Ovary (tissue), 9 donors: Measurements from ENCODE around the gene MOSMO. TPM values are rescaled to one million over a fixed set of nuclear protein-coding genes. Genes with fewer than 3 reads are reported as not detected.

Experiments used
- DNase-seq, 5 donors: peaks; one replicate each; pipeline ENCODE4 v3.0.0-alpha.2; 2019 to 2020
- H3K27ac ChIP-seq, 2 donors: fragments of 200-600 bp; one replicate each; pipeline versions ENCODE4 v1.5.1 to v1.8.0; 2019 to 2022
- H3K27me3 ChIP-seq: fragments of 200-600 bp; one replicate; pipeline ENCODE4 v1.8.0; 2022
- H3K36me3 ChIP-seq: fragments of 200-600 bp; sonication (generic); one replicate; pipeline ENCODE4 v1.5.1; 2019
- H3K4me1 ChIP-seq: one replicate; pipeline ENCODE4 v1.8.1; 2013; ENCODE audit warnings: mild to moderate bottlenecking, moderate library complexity; ENCODE audit not compliant: insufficient read depth
- H3K4me3 ChIP-seq: fragments of 200-600 bp; sonication (generic); one replicate; pipeline ENCODE4 v1.5.1; 2017
- H3K9me3 ChIP-seq, 2 donors: fragments of 200-600 bp in 1 of 2; sonication (generic) in 1 of 2; one replicate each; pipeline versions ENCODE4 v1.5.1 to v1.8.1; 2013 to 2019; ENCODE audit warnings: mild to moderate bottlenecking in 1 of 2, moderate library complexity in 1 of 2
- CTCF ChIP-seq, 3 donors: fragments of 450-650 bp in 2 of 3; fragments of 200-600 bp in 1 of 3; IDR thresholded peaks; one replicate each; pipeline versions ENCODE4 v1.5.1 to v1.8.0; 2016 to 2022; ENCODE audit warnings: antibody characterized with exemption in 3 of 3, mild to moderate bottlenecking in 1 of 3
- EP300 ChIP-seq: sonication (generic); formaldehyde crosslinking; IDR thresholded peaks from one replicate; pipeline ENCODE4 v1.6.1; 2017; ENCODE audit warnings: antibody characterized with exemption
- POLR2A ChIP-seq: fragments of 450-650 bp; IDR thresholded peaks from one replicate; pipeline ENCODE4 v1.6.1; 2017; ENCODE audit warnings: antibody characterized with exemption, mild to moderate bottlenecking, moderate library complexity
- WGBS, 3 donors: extraction: QIAGEN DNeasy Blood & Tissue Kit in 1 of 3; methylation state at CpG; one replicate each; pipeline versions ENCODE4 v1.1.5 to v1.1.7; 2013 to 2017; 5-methylcytosine and 5-hydroxymethylcytosine counted together
- intact Hi-C, 4 donors: fragments of 100-400 bp; cut with DNase I; formaldehyde crosslinking; loops; one replicate each; pipeline versions ENCODE4 v1.11.0 to v1.15.1; 2022 to 2023
- polyA plus RNA-seq, 2 donors: library from polyadenylated mRNA; stranded (reverse); fragments of 200-250 nt in 1 of 2; fragments of 350-450 nt in 1 of 2; fragmentation: Illumina TruSeq in 1 of 2; extraction: RNeasy Lipid Tissue Mini Kit (QIAGEN cat#74804) in 1 of 2; gene quantifications; one replicate each; pipeline ENCODE4 v1.2.3, GENCODE V29; 2013 to 2014
- total RNA-seq, 7 donors: library from RNA; depleted of rRNA in 2 of 7; stranded (reverse); fragments of >200 nt in 2 of 7; fragmentation: NEBNext Ultra II Directional in 3 of 7; extraction: Animal tissue kit (Norgen Biotek cat#: 25700) in 3 of 7; gene quantifications; one replicate each; pipeline versions ENCODE4 v1.1.0 to v1.2.4, GENCODE V29; 2016 to 2023
- donor health status: DM: no; HTN: no; CAD: no; lungs with moderate emphysema.
- donor health status: DM: no; HTN: no; CAD: no.
- donor health status: Bipolar disorder and iron deficiency.
- donor health status: DM: yes; HTN: yes; CAD: no.
- donor health status: DM: no; HTN: no; CAD: no.
- donor health status: DM: yes; HTN: yes; CAD: no.

Gene MOSMO
- total and polyA plus RNA-seq, 9 donors = 11.6 to 33.3 (median 18.2) TPM

- no peak for DNase-seq
- Histone ChIP-seq H3K27ac (no peak overlapping the region), H3K4me1 (no peaks in the 10 kb centered on the region), H3K27me3 (no peaks in the 10 kb centered on the region), H3K9me3 (no peaks in the 10 kb centered on the region), H3K4me3 (no peak overlapping the region), H3K36me3 (no peaks in the 10 kb centered on the region)
- TF ChIP-seq CTCF (IDR thresholded peaks at IDR 0.05) (no peak), EP300 (no peak), POLR2A (no peak)
- 77 to 81% (median 81%) methylated on average over 2 of the region's 2 CpGs for WGBS, 3 donors
- intact Hi-C loops = no loop called here
Observed at GRCh38 chr16:22117609-22118008, 109.7 kb downstream of the MOSMO start.

- no peak overlapping the region for H3K4me3 ChIP-seq
- H3K36me3 ChIP-seq = no peaks in the 10 kb centered on the region
- intact Hi-C loops = no loop called here
- H3K27ac ChIP-seq = no peak overlapping the region
- H3K4me1 ChIP-seq = no peaks in the 10 kb centered on the region
- H3K27me3 ChIP-seq = no peaks in the 10 kb centered on the region
- 66 to 87% (median 72%) methylated on average over 3 of the region's 3 CpGs for WGBS, 3 donors
- no peaks in the 10 kb centered on the region for H3K9me3 ChIP-seq
- no peak for TF ChIP-seq EP300
- no peak for TF ChIP-seq CTCF (IDR thresholded peaks at IDR 0.05)
- no peak for TF ChIP-seq POLR2A
- no peak for DNase-seq
Observed at GRCh38 chr16:22120440-22120839, 112.5 kb downstream of the MOSMO start.

- Histone ChIP-seq H3K27me3 (no peaks in the 10 kb centered on the region), H3K4me3 (no peak overlapping the region), H3K4me1 (no peaks in the 10 kb centered on the region), H3K27ac (no peak overlapping the region), H3K9me3 (no peaks in the 10 kb centered on the region), H3K36me3 (no peaks in the 10 kb centered on the region)
- intact Hi-C loops = no loop called here
- DNase-seq = no peak
- TF ChIP-seq EP300 (no peak), CTCF (IDR thresholded peaks at IDR 0.05) (no peak), POLR2A (no peak)
Observed at GRCh38 chr16:22122239-22122638, 114.3 kb downstream of the MOSMO start.

GRCh38 chr16:22123146-22123545 is 115.2 kb downstream of the MOSMO start:
- peaks cover 0 to under 1% of the 10 kb centered on the region in 2 donors for H3K9me3 ChIP-seq
- 40 to 48% (median 45%) methylated on average over 3 of the region's 3 CpGs for WGBS, 3 donors
- no peak for DNase-seq
- no peaks in the 10 kb centered on the region for H3K36me3 ChIP-seq
- no peak overlapping the region for H3K27ac ChIP-seq
- no peaks in the 10 kb centered on the region for H3K4me1 ChIP-seq
- TF ChIP-seq POLR2A = no peak
- TF ChIP-seq EP300 = no peak
- no peak for TF ChIP-seq CTCF (IDR thresholded peaks at IDR 0.05)
- H3K4me3 ChIP-seq = no peak overlapping the region
- intact Hi-C loops = no loop called here
- H3K27me3 ChIP-seq = no peaks in the 10 kb centered on the region
